ENCODE measurements around the gene DMD. TPM values are rescaled to one million over a fixed set of nuclear protein-coding genes. Genes with fewer than 3 reads are reported as not detected.

DMD gene
- total and polyA plus RNA-seq, 2 donors (not counting 1 experiment from before 2014, with no cell fraction given): 2.0 to 51.8 TPM

DNA sequence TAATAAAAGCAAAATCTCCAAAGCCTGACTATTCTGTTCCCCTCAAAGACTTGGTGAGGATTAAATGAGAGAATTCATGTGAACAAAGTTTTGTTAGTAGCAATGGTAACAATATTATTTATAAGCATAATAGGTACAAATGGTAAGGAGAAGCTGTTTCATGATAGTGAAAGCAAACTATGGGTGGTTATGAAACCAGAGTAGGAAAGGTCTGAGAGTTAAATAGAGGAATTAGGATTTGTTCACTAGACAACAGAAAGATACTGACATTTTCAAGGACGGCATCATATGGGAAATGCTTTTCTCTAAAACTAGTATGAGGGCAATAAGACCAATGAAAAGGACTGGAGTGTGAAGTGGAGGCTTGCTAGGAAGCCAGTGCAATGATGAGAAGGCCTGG, 2010.9 kb downstream of the DMD start:
- Histone ChIP-seq H3K36me3 (replicated peaks in 1 of 2; ENCODE audit: control extremely low read depth in 1 of 2, control insufficient read depth in 1 of 2, extremely low read depth in 1 of 2, insufficient read depth in 2 of 2, low read length in 1 of 2) (no peaks in the 10 kb centered on the region), H3K4me1 (ENCODE audit: control insufficient read depth in 2 of 2, insufficient read depth in 2 of 2, low read length in 2 of 2) (no peaks in the 10 kb centered on the region), H3K9me3 (ENCODE audit: control extremely low read depth in 1 of 3, control insufficient read depth in 2 of 3, insufficient read depth in 1 of 3, low read length in 2 of 3) (no peaks in the 10 kb centered on the region), H3K4me3 (ENCODE audit: control extremely low read depth in 1 of 5, extremely low read depth in 1 of 5, insufficient read depth in 1 of 5, low read depth in 2 of 5, low read length in 4 of 5) (no peak overlapping the region), H3K79me2 (ENCODE audit: control insufficient read depth, insufficient read depth, low read length) (no peaks in the 10 kb centered on the region), H3K27me3 (replicated peaks in 1 of 4; ENCODE audit: control extremely low read depth in 1 of 4, control insufficient read depth in 3 of 4, insufficient read depth in 4 of 4, low read length in 3 of 4) (no peaks in the 10 kb centered on the region), H2AFZ (ENCODE audit: insufficient read depth, low read depth, low read length, poor library complexity, severe bottlenecking) (no peak overlapping the region), H3K4me2 (replicated peaks; ENCODE audit: low read depth, low read length, poor library complexity, severe bottlenecking) (no peak overlapping the region), H4K20me1 (ENCODE audit: control insufficient read depth, insufficient read depth, low read length, poor library complexity, severe bottlenecking) (no peaks in the 10 kb centered on the region), H3K27ac (ENCODE audit: low read length in 2 of 2) (no peak overlapping the region), H3K9ac (ENCODE audit: low read length) (no peak overlapping the region)
- no peak overlapping the region for H3K27ac Mint-ChIP-seq
- WGBS (ENCODE audit: insufficient coverage): no CpG with 5 or more reads among the region's 1 CpG
- ChIA-PET CTCF (no interaction called here), POLR2A (no interaction called here)
- intact Hi-C loops (cut with micrococcal nuclease): no loop called here
- H3K4me1 Mint-ChIP-seq: no peaks in the 10 kb centered on the region
- no peak overlapping the region for H3K4me3 Mint-ChIP-seq
- TF ChIP-seq EZH2 (IDR thresholded peaks at IDR 0.05; ENCODE audit: borderline replicate concordance, insufficient read depth, low read depth, low read length, poor library complexity, severe bottlenecking): no peak
- no peak for TF ChIP-seq CTCF (IDR thresholded peaks at IDR 0.05)
- no peaks in the 10 kb centered on the region for H3K27me3 Mint-ChIP-seq
- no peak for DNase-seq
- H3K9me3 Mint-ChIP-seq (ENCODE audit: insufficient read depth): no peaks in the 10 kb centered on the region
- ATAC-seq (ENCODE audit: low read depth): no peak

DNA sequence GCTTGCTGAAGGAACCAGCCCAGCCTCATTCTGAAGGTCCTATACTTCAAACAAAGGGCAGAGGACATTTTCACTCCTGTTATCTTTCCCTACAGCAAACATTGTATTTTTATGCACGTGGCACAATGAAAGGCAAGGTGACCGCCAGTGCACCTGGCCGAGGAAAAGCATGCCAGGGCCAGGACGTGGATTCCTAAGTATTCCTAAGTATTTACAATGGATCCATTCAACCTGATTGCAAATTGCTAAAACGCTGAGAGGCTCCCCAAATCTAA, 2011.6 kb downstream of the DMD start:
- Mint-ChIP-seq H3K4me3 (no peak overlapping the region), H3K27me3 (no peaks in the 10 kb centered on the region), H3K27ac (no peak overlapping the region), H3K4me1 (no peaks in the 10 kb centered on the region), H3K9me3 (ENCODE audit: insufficient read depth) (no peaks in the 10 kb centered on the region)
- H3K79me2 ChIP-seq (ENCODE audit: control insufficient read depth, insufficient read depth, low read length): no peaks in the 10 kb centered on the region
- H3K4me3 ChIP-seq (ENCODE audit: control extremely low read depth in 1 of 5, extremely low read depth in 1 of 5, insufficient read depth in 1 of 5, low read depth in 2 of 5, low read length in 4 of 5): no peak overlapping the region
- no peaks in the 10 kb centered on the region for H3K36me3 ChIP-seq (replicated peaks in 1 of 2; ENCODE audit: control extremely low read depth in 1 of 2, control insufficient read depth in 1 of 2, extremely low read depth in 1 of 2, insufficient read depth in 2 of 2, low read length in 1 of 2)
- H3K27me3 ChIP-seq (replicated peaks in 1 of 4; ENCODE audit: control extremely low read depth in 1 of 4, control insufficient read depth in 3 of 4, insufficient read depth in 4 of 4, low read length in 3 of 4): no peaks in the 10 kb centered on the region
- H4K20me1 ChIP-seq (ENCODE audit: control insufficient read depth, insufficient read depth, low read length, poor library complexity, severe bottlenecking): no peaks in the 10 kb centered on the region
- no peak overlapping the region for H2AFZ ChIP-seq (ENCODE audit: insufficient read depth, low read depth, low read length, poor library complexity, severe bottlenecking)
- no peak for DNase-seq
- H3K4me2 ChIP-seq (replicated peaks; ENCODE audit: low read depth, low read length, poor library complexity, severe bottlenecking): no peak overlapping the region
- intact Hi-C loops (cut with micrococcal nuclease): no loop called here
- H3K9me3 ChIP-seq (ENCODE audit: control extremely low read depth in 1 of 3, control insufficient read depth in 2 of 3, insufficient read depth in 1 of 3, low read length in 2 of 3): no peaks in the 10 kb centered on the region
- no peaks in the 10 kb centered on the region for H3K4me1 ChIP-seq (ENCODE audit: control insufficient read depth in 2 of 2, insufficient read depth in 2 of 2, low read length in 2 of 2)
- no peak overlapping the region for H3K27ac ChIP-seq (ENCODE audit: low read length in 2 of 2)
- no peak for ATAC-seq (ENCODE audit: low read depth)
- POLR2A ChIA-PET: no interaction called here
- H3K9ac ChIP-seq (ENCODE audit: low read length): no peak overlapping the region
- CTCF ChIA-PET: no interaction called here
- WGBS (ENCODE audit: insufficient coverage): 100% methylated on average over 1 of the region's 5 CpGs
- TF ChIP-seq EZH2 (IDR thresholded peaks at IDR 0.05; ENCODE audit: borderline replicate concordance, insufficient read depth, low read depth, low read length, poor library complexity, severe bottlenecking): no peak
- no peak for TF ChIP-seq CTCF (IDR thresholded peaks at IDR 0.05)
